HG03280 (cell line): Measurements from ENCODE around the gene NDUFAF2.

ENCODE experiments used
- ATAC-seq: cut with Tn5 transposase; IDR thresholded peaks from one replicate; pipeline ENCODE4 v1.9.1; 2021; ENCODE audit warnings: mild to moderate bottlenecking, moderate library complexity; ENCODE audit not compliant: unreplicated experiment

NDUFAF2 gene

DNA sequence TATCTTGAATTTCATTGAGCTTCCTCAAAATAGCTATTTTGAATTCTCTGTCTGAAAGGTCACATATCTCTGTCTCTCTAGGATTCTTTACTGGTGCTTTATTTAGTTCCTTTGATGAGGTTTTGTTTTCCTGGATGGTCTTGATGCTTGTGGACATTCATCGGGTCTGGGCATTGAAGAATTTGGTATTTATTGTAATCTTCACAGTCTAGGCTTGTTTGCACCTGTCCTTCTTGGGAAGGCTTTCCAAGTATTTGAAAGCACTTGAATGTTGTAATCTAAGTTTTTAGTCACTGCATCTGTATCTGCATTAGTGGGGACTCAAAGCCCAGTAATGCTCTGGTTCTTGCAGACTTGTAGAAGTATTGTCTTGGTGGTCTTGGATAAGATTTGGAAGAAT, 169.4 kb downstream of the NDUFAF2 start:
- no peak for ATAC-seq

- no peak for ATAC-seq
These were observed 171.0 kb downstream of the NDUFAF2 start for GRCh38 chr5:61115968-61116367.

GRCh38 chr5:61119066-61119465, 174.1 kb downstream of the NDUFAF2 start:
- no peak for ATAC-seq

GRCh38 chr5:61120534-61120933, 175.5 kb downstream of the NDUFAF2 start:
- ATAC-seq: no peak

GRCh38 chr5:61123145-61123544, 178.1 kb downstream of the NDUFAF2 start:
- no peak for ATAC-seq

- ATAC-seq: no peak
These were observed 185.3 kb downstream of the NDUFAF2 start for GRCh38 chr5:61130289-61130688.

DNA sequence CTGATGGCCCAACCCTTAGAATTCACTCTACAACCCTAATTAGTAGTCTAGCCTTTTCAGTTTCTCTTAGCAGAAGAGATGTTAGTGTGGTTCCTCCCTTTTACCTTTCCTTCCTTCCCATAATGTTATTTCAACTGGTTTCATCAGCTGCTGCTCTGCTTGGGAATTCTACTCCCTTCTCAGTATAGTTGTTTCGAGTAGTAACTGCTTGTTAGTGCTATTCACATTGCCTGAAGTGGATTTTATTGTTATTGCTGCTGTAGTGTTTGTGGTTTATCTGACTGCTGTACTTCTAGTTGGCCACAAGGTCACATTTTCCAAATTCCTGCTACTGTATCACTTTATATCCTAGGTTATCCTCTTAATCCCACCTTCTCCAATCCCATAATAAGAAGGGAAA, 187.6 kb downstream of the NDUFAF2 start:
- ATAC-seq: no peak

DNA sequence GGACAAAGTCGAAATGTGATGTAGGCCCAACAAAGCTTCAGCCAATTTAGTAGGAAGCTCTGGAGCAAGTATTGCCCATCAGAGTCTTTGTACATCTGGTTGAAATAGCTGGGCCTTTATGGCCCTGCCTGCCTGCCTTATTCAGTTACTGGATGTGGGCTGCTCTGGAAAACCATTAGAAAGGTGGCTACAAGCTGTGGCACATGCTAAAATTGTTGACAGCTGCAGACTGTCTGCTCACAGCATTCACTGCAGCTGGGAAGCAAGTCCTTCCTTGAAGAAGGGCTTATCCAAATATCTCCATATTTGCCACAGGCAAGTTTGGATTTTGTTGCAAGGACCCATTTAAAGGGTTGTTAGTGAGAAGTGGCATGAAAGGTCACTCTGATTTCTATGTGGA, 192.8 kb downstream of the NDUFAF2 start:
- ATAC-seq: no peak

GRCh38 chr5:61139094-61139873, 194.3 kb downstream of the NDUFAF2 start:
- ATAC-seq: no peak

GRCh38 chr5:61139931-61140330, 194.9 kb downstream of the NDUFAF2 start:
- ATAC-seq: no peak

- no peak for ATAC-seq
These were observed 196.8 kb downstream of the NDUFAF2 start for GRCh38 chr5:61141801-61142200.

DNA sequence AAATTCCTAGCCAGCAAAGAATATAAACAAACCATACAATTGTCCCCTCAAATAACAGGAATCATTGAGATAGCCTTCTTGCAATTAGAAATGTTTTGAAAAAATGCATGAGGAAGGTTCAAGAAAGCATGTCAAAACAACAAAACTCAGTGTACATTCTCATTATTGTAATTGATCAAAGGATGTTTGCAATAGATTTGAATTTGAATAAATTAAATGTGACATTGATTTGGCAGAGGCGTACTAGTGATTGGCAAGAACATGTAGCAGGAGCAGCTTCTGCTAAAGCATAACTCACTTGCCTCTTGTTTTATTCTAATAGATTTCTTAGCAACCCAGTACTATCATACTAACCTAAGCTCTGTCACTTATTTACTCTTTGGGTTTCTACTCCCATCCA, 197.4 kb downstream of the NDUFAF2 start:
- ATAC-seq: no peak

DNA sequence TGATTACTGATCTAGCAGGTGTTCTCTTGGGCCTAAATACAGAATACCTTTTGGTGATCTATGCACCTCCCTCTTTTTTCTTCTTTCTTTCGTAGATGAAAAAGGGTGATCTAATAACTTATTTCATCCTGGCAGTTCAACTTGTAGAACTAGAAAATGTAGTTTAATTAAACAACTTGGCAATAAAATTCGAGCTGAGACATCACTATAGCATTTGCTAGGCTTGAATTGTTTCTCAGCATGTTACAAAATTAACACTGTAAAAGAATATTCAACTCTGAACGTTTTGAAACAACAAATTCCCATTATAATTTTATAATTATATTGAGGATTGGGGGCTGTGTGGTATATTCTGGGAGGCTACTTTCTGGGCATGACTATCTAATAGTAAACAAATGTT, 197.8 kb downstream of the NDUFAF2 start:
- ATAC-seq: no peak

GRCh38 chr5:61148515-61148914, 203.5 kb downstream of the NDUFAF2 start:
- no peak for ATAC-seq

GRCh38 chr5:61151893-61152292, 206.9 kb downstream of the NDUFAF2 start:
- ATAC-seq: no peak

GRCh38 chr5:61159070-61159469, 214.1 kb downstream of the NDUFAF2 start:
- ATAC-seq: no peak

DNA sequence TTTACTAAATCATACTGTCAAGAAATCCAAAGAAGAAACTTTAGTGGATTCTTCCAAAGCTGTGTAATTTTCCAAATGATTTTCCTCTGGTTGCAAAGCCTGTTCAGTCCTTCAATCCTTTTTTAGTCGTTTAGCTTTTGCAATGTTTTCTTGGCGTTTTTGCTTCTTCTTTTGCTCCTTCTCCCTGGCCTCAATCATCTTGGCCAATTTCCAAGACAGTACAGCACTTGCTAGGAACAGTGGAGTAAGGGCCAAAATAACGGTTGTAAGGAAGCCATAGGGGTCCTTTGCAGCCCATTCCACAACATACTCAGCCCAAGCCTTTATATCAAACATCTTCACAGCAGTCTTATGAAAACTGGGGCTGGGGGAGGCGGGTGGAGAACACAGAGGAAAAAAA, 214.8 kb downstream of the NDUFAF2 start:
- no peak for ATAC-seq

DNA sequence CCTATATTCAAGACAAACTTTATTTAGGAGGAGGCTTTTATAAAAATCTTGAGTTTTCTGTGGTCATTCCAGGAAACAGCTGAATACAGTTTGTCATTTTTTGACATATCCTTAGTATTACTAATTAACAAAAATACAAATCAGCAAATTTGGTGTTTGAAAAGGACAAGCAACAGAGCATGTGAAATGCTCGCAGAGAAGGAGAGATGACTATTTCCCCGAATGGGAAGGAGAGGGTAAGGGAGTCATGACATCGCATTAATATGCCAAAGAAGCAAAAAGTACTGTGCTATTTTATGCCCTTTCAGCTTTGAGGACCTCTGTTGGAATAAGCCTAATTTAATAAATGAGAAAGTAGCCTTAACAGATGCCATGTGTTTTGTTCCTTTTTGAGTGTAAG, 215.5 kb downstream of the NDUFAF2 start:
- ATAC-seq: no peak

- ATAC-seq: peak; percentile 98
These were observed 217.2 kb downstream of the NDUFAF2 start, which contains the start of gene SMIM15 for GRCh38 chr5:61162010-61162831. Gene SMIM15, minus strand, starts transcription at chr5:61162468. Its CDS starts 2,297 bp downstream, at chr5:61160171.

DNA sequence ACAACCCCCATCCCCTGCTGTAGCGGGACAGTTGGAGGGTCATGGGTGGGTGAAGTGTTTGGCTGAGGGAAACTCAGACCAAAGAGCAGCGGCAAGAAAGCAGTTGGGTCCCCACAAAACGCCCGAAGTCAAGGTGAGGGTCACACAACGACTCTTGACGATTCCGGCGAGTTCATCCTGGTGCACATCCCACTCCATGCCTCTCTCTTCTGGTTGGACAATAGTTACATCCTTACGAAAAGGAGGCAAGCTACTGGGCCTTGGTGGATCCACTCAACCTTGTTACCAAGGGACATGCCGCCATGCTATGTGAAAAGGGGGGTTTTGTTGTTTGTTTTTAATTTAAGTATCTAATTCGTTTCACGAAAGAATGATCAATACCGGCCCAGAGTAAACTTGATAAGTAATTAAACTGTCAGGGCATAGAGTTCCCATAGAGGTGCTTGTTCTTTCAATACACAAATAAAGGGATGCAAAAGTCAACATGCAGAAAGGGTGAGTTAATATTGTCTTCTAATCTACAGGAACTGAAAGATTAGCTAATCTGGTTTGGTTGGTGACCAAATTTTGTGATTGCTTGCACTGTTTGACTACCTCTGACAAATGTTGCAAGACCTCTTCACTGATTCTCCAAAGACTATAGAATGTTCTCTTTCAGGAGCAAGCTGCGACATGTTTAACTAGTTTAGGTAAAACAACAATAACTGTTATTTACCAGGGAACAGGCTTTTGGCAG, 218.0 kb downstream of the NDUFAF2 start:
- ATAC-seq: no peak

GRCh38 chr5:61163905-61164304, 218.9 kb downstream of the NDUFAF2 start:
- ATAC-seq: no peak
